HepG2 (cell line): Measurements from ENCODE around the gene TNP2. TPM values are rescaled to one million over a fixed set of nuclear protein-coding genes. Genes with fewer than 3 reads are reported as not detected.

ENCODE experiments used
- ATF2 ChIP-seq: sonication (generic); formaldehyde crosslinking; IDR thresholded peaks from 2 replicates; pipeline ENCODE4 v1.4.0; 2020; ENCODE audit warnings: missing genetic modification reagents
- DDIT3 ChIP-seq: sonication (generic); formaldehyde crosslinking; IDR thresholded peaks from 2 replicates; pipeline ENCODE4 v1.4.0; 2020; ENCODE audit warnings: mild to moderate bottlenecking, missing genetic modification reagents
- ELF1 ChIP-seq: sonication (generic); formaldehyde crosslinking; IDR thresholded peaks from 2 replicates; pipeline ENCODE4 v1.4.0; 2020; ENCODE audit warnings: missing genetic modification reagents
- HOXA3 ChIP-seq: sonication (generic); formaldehyde crosslinking; IDR thresholded peaks from 2 replicates; pipeline ENCODE4 v1.5.0; 2020; ENCODE audit warnings: missing genetic modification reagents
- HOXA9 ChIP-seq: sonication (generic); formaldehyde crosslinking; IDR thresholded peaks from 2 replicates; pipeline ENCODE4 v1.8.1; 2022; ENCODE audit warnings: missing genetic modification reagents, mild to moderate bottlenecking, moderate library complexity, borderline replicate concordance
- JDP2 ChIP-seq: sonication (generic); formaldehyde crosslinking; IDR thresholded peaks from 2 replicates; pipeline ENCODE4 v1.8.1; 2022; ENCODE audit warnings: missing genetic modification reagents, borderline replicate concordance
- ZBTB40 ChIP-seq, 2 experiments: fragments of 450-650 bp in 1 of 2; sonication (generic) in 1 of 2; formaldehyde crosslinking in 1 of 2; IDR thresholded peaks; 2 replicates each; pipeline versions ENCODE4 v1.6.1 to v1.8.0; 2016 to 2022; ENCODE audit warnings: antibody characterized with exemption in 1 of 2, mild to moderate bottlenecking in 1 of 2, missing genetic modification reagents in 1 of 2
- ZNF382 ChIP-seq: sonication (generic); formaldehyde crosslinking; IDR thresholded peaks from 2 replicates; pipeline ENCODE4 v1.5.0; 2020; ENCODE audit warnings: missing genetic modification reagents, mild to moderate bottlenecking, borderline replicate concordance
- ZNF430 ChIP-seq: sonication (generic); formaldehyde crosslinking; IDR thresholded peaks from 2 replicates; pipeline ENCODE4 v1.9.0; 2021; ENCODE audit warnings: mild to moderate bottlenecking, missing genetic modification reagents
- ZNF432 ChIP-seq: sonication (generic); formaldehyde crosslinking; IDR thresholded peaks from 2 replicates; pipeline ENCODE4 v1.5.0; 2020; ENCODE audit warnings: missing genetic modification reagents, mild to moderate bottlenecking, borderline replicate concordance
- polyA plus RNA-seq, 8 experiments: library from polyadenylated mRNA; depleted of rRNA in 3 of 8; stranded (reverse) in 7 of 8; unstranded in 1 of 8; fragments of >200 nt; fragmentation: Illumina TruSeq in 4 of 8; extraction: Trizol in 4 of 8; gene quantifications; 2 replicates each; pipeline versions ENCODE4 v1.2.1 to v1.2.3, GENCODE V29; 2011 to 2016; ENCODE audit warnings: low read depth in 4 of 8, missing spikeins in 1 of 8, mixed read lengths in 1 of 8; ENCODE audit not compliant: insufficient read depth in 1 of 8
- total RNA-seq, 5 experiments: library from RNA; depleted of rRNA; stranded (reverse); fragments of >200 nt; fragmentation: Illumina TruSeq; extraction: Trizol; gene quantifications; 2 replicates each; pipeline ENCODE4 v1.2.3, GENCODE V29; 2016; ENCODE audit warnings: low read depth in 1 of 5
- TF ChIP-seq, protein P1 (sequence below): sonication (generic); formaldehyde crosslinking; IDR thresholded peaks from 2 replicates; pipeline ENCODE4 v1.9.0; 2022; ENCODE audit warnings: low read depth, missing genetic modification reagents
- TF ChIP-seq, protein P2 (sequence below): sonication (generic); formaldehyde crosslinking; IDR thresholded peaks from 2 replicates; pipeline ENCODE4 v1.8.0; 2022; ENCODE audit warnings: missing genetic modification reagents, mild to moderate bottlenecking, borderline replicate concordance
- TF ChIP-seq, protein P3 (sequence below): sonication (generic); formaldehyde crosslinking; IDR thresholded peaks from 2 replicates; pipeline ENCODE4 v1.5.0; 2020; ENCODE audit warnings: missing genetic modification reagents, mild to moderate bottlenecking, borderline replicate concordance

TNP2 gene
- total and polyA plus RNA-seq, 2 of the 13 experiments (the other 11 are each of a cell fraction or from before 2014, with no cell fraction given), result not detected

DNA sequence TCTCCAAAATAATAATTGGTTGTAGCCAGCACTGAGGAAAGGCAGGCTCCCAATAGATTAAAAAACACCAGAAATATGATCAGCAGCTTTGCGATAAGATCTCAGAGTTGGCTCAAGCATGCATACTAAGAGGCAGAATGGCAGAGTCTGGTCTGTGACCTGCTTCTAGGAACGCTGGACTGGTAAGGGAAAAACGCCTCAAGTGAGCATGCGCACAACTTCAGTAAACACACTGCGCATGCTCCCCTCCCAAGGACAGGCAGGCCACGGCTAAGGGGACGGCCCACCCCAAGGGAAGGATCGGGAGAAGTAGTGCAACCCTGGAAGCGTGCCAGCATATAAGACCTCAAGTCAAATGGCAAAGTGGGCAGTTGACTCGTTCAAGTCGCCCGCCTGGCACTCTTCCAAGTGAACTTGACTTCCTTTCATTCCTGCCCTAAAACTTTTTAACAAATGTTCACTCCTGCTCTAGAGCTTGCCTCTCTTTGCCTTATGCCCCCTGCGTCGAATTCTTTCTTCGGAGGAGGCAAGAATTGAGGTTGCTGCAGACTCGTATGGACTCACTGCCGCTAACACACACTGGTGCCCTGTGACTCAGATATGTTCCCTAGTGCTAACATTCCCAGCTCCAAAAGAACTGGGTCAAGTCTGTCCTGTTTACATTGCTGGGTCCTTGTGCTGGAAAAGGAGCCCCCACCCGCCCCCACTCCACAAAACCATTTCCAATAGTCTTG is 34.4 kb upstream of the TNP2 start (continued):
- TF ChIP-seq, protein P1, sequence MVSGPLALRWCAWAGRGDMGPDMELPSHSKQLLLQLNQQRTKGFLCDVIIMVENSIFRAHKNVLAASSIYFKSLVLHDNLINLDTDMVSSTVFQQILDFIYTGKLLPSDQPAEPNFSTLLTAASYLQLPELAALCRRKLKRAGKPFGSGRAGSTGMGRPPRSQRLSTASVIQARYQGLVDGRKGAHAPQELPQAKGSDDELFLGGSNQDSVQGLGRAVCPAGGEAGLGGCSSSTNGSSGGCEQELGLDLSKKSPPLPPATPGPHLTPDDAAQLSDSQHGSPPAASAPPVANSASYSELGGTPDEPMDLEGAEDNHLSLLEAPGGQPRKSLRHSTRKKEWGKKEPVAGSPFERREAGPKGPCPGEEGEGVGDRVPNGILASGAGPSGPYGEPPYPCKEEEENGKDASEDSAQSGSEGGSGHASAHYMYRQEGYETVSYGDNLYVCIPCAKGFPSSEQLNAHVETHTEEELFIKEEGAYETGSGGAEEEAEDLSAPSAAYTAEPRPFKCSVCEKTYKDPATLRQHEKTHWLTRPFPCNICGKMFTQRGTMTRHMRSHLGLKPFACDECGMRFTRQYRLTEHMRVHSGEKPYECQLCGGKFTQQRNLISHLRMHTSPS (CRISPR knock-in tag), result peak; percentile 64; the same call in 1 of the 2 replicates
- TF ChIP-seq, protein P2, sequence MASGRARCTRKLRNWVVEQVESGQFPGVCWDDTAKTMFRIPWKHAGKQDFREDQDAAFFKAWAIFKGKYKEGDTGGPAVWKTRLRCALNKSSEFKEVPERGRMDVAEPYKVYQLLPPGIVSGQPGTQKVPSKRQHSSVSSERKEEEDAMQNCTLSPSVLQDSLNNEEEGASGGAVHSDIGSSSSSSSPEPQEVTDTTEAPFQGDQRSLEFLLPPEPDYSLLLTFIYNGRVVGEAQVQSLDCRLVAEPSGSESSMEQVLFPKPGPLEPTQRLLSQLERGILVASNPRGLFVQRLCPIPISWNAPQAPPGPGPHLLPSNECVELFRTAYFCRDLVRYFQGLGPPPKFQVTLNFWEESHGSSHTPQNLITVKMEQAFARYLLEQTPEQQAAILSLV (CRISPR knock-in tag), result no peak
- TF ChIP-seq HOXA3 (0 out of 2 replicates have a peak, but pooled peaks have one; percentile 6), HOXA9 (no peak), JDP2 (CRISPR knock-in tag) (no peak), DDIT3 (CRISPR knock-in tag) (no peak), ZNF430 (CRISPR knock-in tag) (no peak), ZBTB40 (IDR thresholded peaks at IDR 0.05) (no peak), ZBTB40 (CRISPR knock-in tag; IDR thresholded peaks at IDR 0.05) (no peak), ATF2 (CRISPR knock-in tag) (no peak; the same call in 1 of the 2 replicates), ELF1 (CRISPR knock-in tag) (no peak), ZNF382 (no peak), ZNF432 (no peak)
- TF ChIP-seq, protein P3, sequence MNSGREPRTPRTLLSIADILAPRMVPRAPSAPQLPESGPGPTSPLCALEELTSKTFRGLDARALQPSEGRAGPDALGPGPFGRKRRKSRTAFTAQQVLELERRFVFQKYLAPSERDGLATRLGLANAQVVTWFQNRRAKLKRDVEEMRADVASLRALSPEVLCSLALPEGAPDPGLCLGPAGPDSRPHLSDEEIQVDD (CRISPR knock-in tag), result no peak
